Measurements from ENCODE around the gene ZNF536. TPM values are rescaled to one million over a fixed set of nuclear protein-coding genes. Genes with fewer than 3 reads are reported as not detected.

The ZNF536 gene
- total RNA-seq, 1 donor from 2014 or later, result 0.43 TPM

GRCh38 chr19:30543243-30543945 lies 171.2 kb downstream of the ZNF536 start:
- FAIRE-seq, result no peak
- Mint-ChIP-seq H3K27me3 (ENCODE audit: low read depth, unreplicated experiment) (peaks cover 23% of the 10 kb centered on the region), H3K36me3 (ENCODE audit: low read depth, unreplicated experiment) (no peaks in the 10 kb centered on the region), H3K27ac (ENCODE audit: unreplicated experiment) (no peak overlapping the region), H3K4me1 (ENCODE audit: low read depth, unreplicated experiment) (no peaks in the 10 kb centered on the region), H3K4me3 (ENCODE audit: unreplicated experiment) (no peak overlapping the region), H3K9me3 (ENCODE audit: unreplicated experiment) (peaks cover 6% of the 10 kb centered on the region)
- TF ChIP-seq EZH2 (IDR thresholded peaks at IDR 0.05; ENCODE audit: insufficient read depth, low read length), result no peak
- no peak for TF ChIP-seq CTCF (IDR thresholded peaks at IDR 0.05; ENCODE audit: insufficient read depth, low read depth, low read length)
- Histone ChIP-seq H3K4me2 (ENCODE audit: low read length) (no peak overlapping the region), H3K4me1 (ENCODE audit: insufficient read depth, low read length) (no peaks in the 10 kb centered on the region), H3K79me2 (ENCODE audit: insufficient read depth, low read length) (no peaks in the 10 kb centered on the region), H2AFZ (ENCODE audit: low read depth, low read length) (no peak overlapping the region), H3K27me3 (ENCODE audit: insufficient read depth, low read length) (no peaks in the 10 kb centered on the region), H3K9ac (ENCODE audit: low read length) (no peak overlapping the region), H3K27ac (ENCODE audit: low read depth, low read length) (no peak overlapping the region), H3K9me3 (ENCODE audit: insufficient read depth, low read depth, low read length) (peaks cover 4% of the 10 kb centered on the region), H3K36me3 (ENCODE audit: insufficient read depth, low read length) (no peaks in the 10 kb centered on the region), H4K20me1 (ENCODE audit: insufficient read depth, low read length) (no peaks in the 10 kb centered on the region), H3K4me3 (ENCODE audit: insufficient read depth, low read depth, low read length) (no peak overlapping the region)
- no peak for DNase-seq (ENCODE audit: low read depth)

- Mint-ChIP-seq H3K27ac (ENCODE audit: unreplicated experiment) (no peak overlapping the region), H3K4me3 (ENCODE audit: unreplicated experiment) (no peak overlapping the region), H3K36me3 (ENCODE audit: low read depth, unreplicated experiment) (no peaks in the 10 kb centered on the region), H3K27me3 (ENCODE audit: low read depth, unreplicated experiment) (peaks cover 13% of the 10 kb centered on the region), H3K4me1 (ENCODE audit: low read depth, unreplicated experiment) (no peaks in the 10 kb centered on the region), H3K9me3 (ENCODE audit: unreplicated experiment) (no peaks in the 10 kb centered on the region)
- Histone ChIP-seq H2AFZ (ENCODE audit: low read depth, low read length) (no peak overlapping the region), H3K9me3 (ENCODE audit: insufficient read depth, low read depth, low read length) (peaks cover 4% of the 10 kb centered on the region), H3K4me2 (ENCODE audit: low read length) (no peak overlapping the region), H3K9ac (ENCODE audit: low read length) (no peak overlapping the region), H3K27ac (ENCODE audit: low read depth, low read length) (no peak overlapping the region), H3K79me2 (ENCODE audit: insufficient read depth, low read length) (no peaks in the 10 kb centered on the region), H3K27me3 (ENCODE audit: insufficient read depth, low read length) (no peaks in the 10 kb centered on the region), H4K20me1 (ENCODE audit: insufficient read depth, low read length) (no peaks in the 10 kb centered on the region), H3K4me3 (ENCODE audit: insufficient read depth, low read depth, low read length) (no peak overlapping the region), H3K36me3 (ENCODE audit: insufficient read depth, low read length) (no peaks in the 10 kb centered on the region), H3K4me1 (ENCODE audit: insufficient read depth, low read length) (no peaks in the 10 kb centered on the region)
- TF ChIP-seq CTCF (IDR thresholded peaks at IDR 0.05; ENCODE audit: insufficient read depth, low read depth, low read length), result no peak
- no peak for TF ChIP-seq EZH2 (IDR thresholded peaks at IDR 0.05; ENCODE audit: insufficient read depth, low read length)
- FAIRE-seq (no peak), DNase-seq (ENCODE audit: low read depth) (no peak)
These were observed 173.6 kb downstream of the ZNF536 start for GRCh38 chr19:30545752-30546151.

DNA sequence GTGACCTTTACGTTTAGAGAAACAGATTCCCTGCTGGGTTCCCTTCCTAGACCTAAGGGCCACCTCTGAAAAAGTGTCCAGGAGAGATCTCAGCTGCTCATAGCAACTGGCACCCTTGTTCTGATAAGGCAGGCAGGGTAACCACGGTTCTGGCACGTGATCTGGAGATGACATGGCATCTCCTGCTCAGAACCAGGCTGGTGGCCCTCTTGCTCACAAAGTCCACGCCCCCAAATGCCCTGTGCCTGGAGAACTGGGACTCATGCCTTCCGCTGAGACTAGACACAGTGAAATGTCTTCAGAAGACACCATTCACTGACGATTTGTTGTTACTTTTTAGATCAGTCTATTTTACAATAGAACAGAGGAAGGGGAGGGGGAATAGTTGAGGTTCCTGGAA lies 174.1 kb downstream of the ZNF536 start:
- no peak overlapping the region for H3K27ac Mint-ChIP-seq (ENCODE audit: unreplicated experiment)

More for the DNA sequence above, 174.1 kb downstream of the ZNF536 start:
- no peaks in the 10 kb centered on the region for H3K36me3 ChIP-seq (ENCODE audit: insufficient read depth, low read length)
- Mint-ChIP-seq H3K27me3 (ENCODE audit: low read depth, unreplicated experiment) (peaks cover 12% of the 10 kb centered on the region), H3K36me3 (ENCODE audit: low read depth, unreplicated experiment) (no peaks in the 10 kb centered on the region), H3K9me3 (ENCODE audit: unreplicated experiment) (no peaks in the 10 kb centered on the region), H3K4me1 (ENCODE audit: low read depth, unreplicated experiment) (no peaks in the 10 kb centered on the region), H3K4me3 (ENCODE audit: unreplicated experiment) (no peak overlapping the region)
- H3K4me3 ChIP-seq (ENCODE audit: insufficient read depth, low read depth, low read length), result no peak overlapping the region
- no peak overlapping the region for H2AFZ ChIP-seq (ENCODE audit: low read depth, low read length)
- H3K79me2 ChIP-seq (ENCODE audit: insufficient read depth, low read length), result no peaks in the 10 kb centered on the region
- no peak for TF ChIP-seq EZH2 (IDR thresholded peaks at IDR 0.05; ENCODE audit: insufficient read depth, low read length)
- TF ChIP-seq CTCF (IDR thresholded peaks at IDR 0.05; ENCODE audit: insufficient read depth, low read depth, low read length), result no peak
- H3K9me3 ChIP-seq (ENCODE audit: insufficient read depth, low read depth, low read length), result peaks cover 4% of the 10 kb centered on the region
- H3K27me3 ChIP-seq (ENCODE audit: insufficient read depth, low read length), result no peaks in the 10 kb centered on the region
- no peaks in the 10 kb centered on the region for H3K4me1 ChIP-seq (ENCODE audit: insufficient read depth, low read length)
- FAIRE-seq (no peak), DNase-seq (ENCODE audit: low read depth) (no peak)
- H3K27ac ChIP-seq (ENCODE audit: low read depth, low read length), result no peak overlapping the region
- H3K9ac ChIP-seq (ENCODE audit: low read length), result no peak overlapping the region
- H3K4me2 ChIP-seq (ENCODE audit: low read length), result no peak overlapping the region
- H4K20me1 ChIP-seq (ENCODE audit: insufficient read depth, low read length), result no peaks in the 10 kb centered on the region

Data from astrocyte (in vitro differentiated cells and primary cell).